WTC11 (cell line): ENCODE data around the gene KLHL30. TPM values are rescaled to one million over a fixed set of nuclear protein-coding genes. Genes with fewer than 3 reads are reported as not detected.

Experiments used
- ATAC-seq: fragments of 200-7000 bp; cut with Tn5 transposase; 2 replicates; pipeline ENCODE4 v1.10.0; 2021; ENCODE audit warnings: mild to moderate bottlenecking, moderate library complexity
- Bru-seq: library from RNA; stranded (reverse); fragments of 400-500 nt; gene quantifications from one replicate; lab custom pipeline; 2021; lab: Mats Ljungman, UMichigan
- CTCF ChIA-PET: fragments of 300-600 bp; sonication (Branson Sonifier 250); formaldehyde crosslinking; loops from one replicate; lab custom pipeline; 2021; ENCODE audit warnings: antibody characterized with exemption; lab: Charles Lee
- POLR2A ChIA-PET: fragments of 350-600 bp; sonication (Branson Sonifier 250); formaldehyde crosslinking; loops from one replicate; lab custom pipeline; 2021; ENCODE audit warnings: antibody characterized with exemption; lab: Charles Lee
- DNase-seq: peaks from one replicate; pipeline ENCODE4 v3.0.0; 2021; ENCODE audit warnings: low spot score
- H3K27ac Mint-ChIP-seq: 2 replicates; pipeline ENCODE4 v1.8.0; 2021; ENCODE audit warnings: mixed read lengths
- H3K27me3 Mint-ChIP-seq: 2 replicates; pipeline ENCODE4 v1.8.0; 2021; ENCODE audit warnings: low read depth, mild to moderate bottlenecking, moderate library complexity, mixed read lengths
- H3K36me3 Mint-ChIP-seq: 2 replicates; pipeline ENCODE4 v1.8.0; 2021; ENCODE audit warnings: mixed read lengths
- H3K4me1 Mint-ChIP-seq: 2 replicates; pipeline ENCODE4 v1.8.0; 2022; ENCODE audit warnings: mixed read lengths
- H3K4me3 Mint-ChIP-seq: 2 replicates; pipeline ENCODE4 v1.8.0; 2021; ENCODE audit warnings: mild to moderate bottlenecking, moderate library complexity, mixed read lengths
- H3K9me3 Mint-ChIP-seq: 2 replicates; pipeline ENCODE4 v1.8.0; 2021; ENCODE audit warnings: mixed read lengths
- AR ChIP-seq: fragments of 250-450 bp; sonication (Bioruptor Pico); IDR thresholded peaks from 2 replicates; pipeline ENCODE4 v1.9.0; 2021; ENCODE audit warnings: mild to moderate bottlenecking
- ATF6 ChIP-seq: sonication (generic); formaldehyde crosslinking; IDR thresholded peaks from 2 replicates; pipeline ENCODE4 v1.8.1; 2023; ENCODE audit warnings: mild to moderate bottlenecking, missing genetic modification reagents
- FOXK1 ChIP-seq: sonication (generic); formaldehyde crosslinking; IDR thresholded peaks from 2 replicates; pipeline ENCODE4 v1.8.0; 2022; ENCODE audit warnings: mild to moderate bottlenecking, moderate library complexity, missing genetic modification reagents
- GABPB1 ChIP-seq: sonication (generic); formaldehyde crosslinking; IDR thresholded peaks from 2 replicates; pipeline ENCODE4 v1.8.1; 2023; ENCODE audit warnings: mild to moderate bottlenecking, missing genetic modification reagents
- GTF2I ChIP-seq: fragments of 250-450 bp; sonication (Bioruptor Pico); conservative IDR thresholded peaks from 2 replicates; pipeline ENCODE4 v1.4.0; 2021; ENCODE audit warnings: mild to moderate bottlenecking
- MLX ChIP-seq: sonication (generic); formaldehyde crosslinking; IDR thresholded peaks from 2 replicates; pipeline ENCODE4 v1.8.1; 2023; ENCODE audit warnings: mild to moderate bottlenecking, missing genetic modification reagents, moderate library complexity
- MXD4 ChIP-seq: fragments of 250-450 bp; sonication (Bioruptor Pico); IDR thresholded peaks from 2 replicates; pipeline ENCODE4 v1.8.0; 2021; ENCODE audit warnings: mild to moderate bottlenecking, moderate library complexity, borderline replicate concordance
- NR2C2 ChIP-seq: sonication (generic); formaldehyde crosslinking; IDR thresholded peaks from 2 replicates; pipeline ENCODE4 v1.8.0; 2022; ENCODE audit warnings: mild to moderate bottlenecking, missing genetic modification reagents
- PREB ChIP-seq: sonication (generic); formaldehyde crosslinking; IDR thresholded peaks from 2 replicates; pipeline ENCODE4 v1.8.1; 2022; ENCODE audit warnings: mild to moderate bottlenecking, missing genetic modification reagents, moderate library complexity, borderline replicate concordance
- RELA ChIP-seq: sonication (generic); formaldehyde crosslinking; IDR thresholded peaks from 2 replicates; pipeline ENCODE4 v1.8.1; 2022; ENCODE audit warnings: missing genetic modification reagents, mild to moderate bottlenecking, borderline replicate concordance
- SP1 ChIP-seq: sonication (generic); formaldehyde crosslinking; conservative IDR thresholded peaks from 2 replicates; pipeline ENCODE4 v1.8.1; 2022; ENCODE audit warnings: missing genetic modification reagents
- TEAD4 ChIP-seq: sonication (generic); formaldehyde crosslinking; IDR thresholded peaks from 2 replicates; pipeline ENCODE4 v1.8.0; 2022; ENCODE audit warnings: mild to moderate bottlenecking, missing genetic modification reagents
- TP53 ChIP-seq: sonication (generic); formaldehyde crosslinking; IDR thresholded peaks from 2 replicates; pipeline ENCODE4 v1.8.1; 2023; ENCODE audit warnings: mild to moderate bottlenecking, missing genetic modification reagents
- USF1 ChIP-seq: sonication (generic); formaldehyde crosslinking; IDR thresholded peaks from 2 replicates; pipeline ENCODE4 v1.8.0; 2022; ENCODE audit warnings: mild to moderate bottlenecking, missing genetic modification reagents
- ZNF263 ChIP-seq: sonication (generic); formaldehyde crosslinking; IDR thresholded peaks from 2 replicates; pipeline ENCODE4 v1.8.1; 2022; ENCODE audit warnings: low read depth, mild to moderate bottlenecking, moderate library complexity, missing genetic modification reagents
- ZNF317 ChIP-seq: sonication (generic); formaldehyde crosslinking; IDR thresholded peaks from 2 replicates; pipeline ENCODE4 v1.8.1; 2023; ENCODE audit warnings: low read depth, mild to moderate bottlenecking, moderate library complexity, missing genetic modification reagents, borderline replicate concordance
- ZNF396 ChIP-seq: fragments of 250-450 bp; sonication (Bioruptor Pico); IDR thresholded peaks from 2 replicates; pipeline ENCODE4 v1.8.0; 2021; ENCODE audit warnings: mild to moderate bottlenecking, moderate library complexity, borderline replicate concordance
- ZNF425 ChIP-seq: fragments of 250-450 bp; sonication (Bioruptor Pico); conservative IDR thresholded peaks from 2 replicates; pipeline ENCODE4 v1.9.0; 2021; ENCODE audit warnings: mild to moderate bottlenecking
- long read RNA-seq, 3 experiments: library from RNA in 1 of 3; library from capped mRNA in 1 of 3; library from polyadenylated mRNA in 1 of 3; unstranded in 2 of 3; stranded (forward) in 1 of 3; transcript quantifications; one replicate each; pipeline ENCODE4 v2.0.0, GENCODE V29; 2021
- total RNA-seq: library from RNA; stranded (reverse); gene quantifications from 3 replicates; pipeline ENCODE4 v1.2.3, GENCODE V29; 2021

The KLHL30 gene
- total RNA-seq (0.07 TPM in 1 of 3 replicates, not detected in the others), Bru-seq, nascent RNA (not detected)
- long read RNA-seq, experiment 1: 0 reads
- long read RNA-seq, experiment 2: 0 reads
- long read RNA-seq, experiment 3: 0 reads

- Mint-ChIP-seq H3K4me1 (no peaks in the 10 kb centered on the region), H3K36me3 (no peaks in the 10 kb centered on the region)
- TF ChIP-seq MXD4 (CRISPR knock-in tag) (no peak), MLX (CRISPR knock-in tag) (no peak), ZNF425 (CRISPR knock-in tag) (no peak), TP53 (CRISPR knock-in tag) (no peak), FOXK1 (CRISPR knock-in tag) (no peak), ZNF317 (no peak), ZNF263 (CRISPR knock-in tag) (no peak), RELA (CRISPR knock-in tag) (no peak), TEAD4 (CRISPR knock-in tag) (no peak), USF1 (CRISPR knock-in tag) (no peak), AR (CRISPR knock-in tag) (no peak), SP1 (CRISPR knock-in tag) (no peak), NR2C2 (CRISPR knock-in tag) (no peak), ATF6 (CRISPR knock-in tag) (no peak), GTF2I (CRISPR knock-in tag) (no peak), PREB (CRISPR knock-in tag) (no peak), ZNF396 (no peak), GABPB1 (CRISPR knock-in tag) (no peak)
- TF ChIP-seq, all 79 proteins: peak for 0
- CTCF ChIA-PET: interaction anchor here (0.6 to 4.3 kb wide), 27 partner anchors 9 to 626 kb away, joined by 3 to 41 read pairs (median 4); partner anchors contain the start of genes ERFE and ESPNL
- no peak for ATAC-seq
- H3K27me3 Mint-ChIP-seq: no peaks in the 10 kb centered on the region
- POLR2A ChIA-PET: interaction anchor here (0.7 to 1.3 kb wide), 2 partner anchors 40 to 275 kb away, joined by 3 read pairs; no protein-coding TSS in a partner anchor
- H3K4me3 Mint-ChIP-seq: no peak within 1 kb of the TSS
- H3K9me3 Mint-ChIP-seq: no peaks in the 10 kb centered on the region
- no peak for DNase-seq
- H3K27ac Mint-ChIP-seq: no peak within 1 kb of the TSS
Observed at GRCh38 chr2:238138331-238139195, at the start of gene KLHL30. KLHL30 (plus strand) TSS chr2:238138668; CDS start chr2:238140755, 2,087 bp downstream.
